HUDEP-2 (cell line): Measurements from ENCODE around the gene DOCK11.
A peak's percentile ranks its signal among the peaks of the same experiment; 100 is the strongest.

Experiments used
- DNase-seq, 76 experiments: peaks; one replicate each; lab custom pipeline; 2025; ENCODE audit not compliant: unreplicated experiment in 76 of 76; lab: John Stamatoyannopoulos, UW

DOCK11 gene

GRCh38 chrX:118621081-118621759 is 125.6 kb downstream of the DOCK11 start:
- no peak for DNase-seq

DNA sequence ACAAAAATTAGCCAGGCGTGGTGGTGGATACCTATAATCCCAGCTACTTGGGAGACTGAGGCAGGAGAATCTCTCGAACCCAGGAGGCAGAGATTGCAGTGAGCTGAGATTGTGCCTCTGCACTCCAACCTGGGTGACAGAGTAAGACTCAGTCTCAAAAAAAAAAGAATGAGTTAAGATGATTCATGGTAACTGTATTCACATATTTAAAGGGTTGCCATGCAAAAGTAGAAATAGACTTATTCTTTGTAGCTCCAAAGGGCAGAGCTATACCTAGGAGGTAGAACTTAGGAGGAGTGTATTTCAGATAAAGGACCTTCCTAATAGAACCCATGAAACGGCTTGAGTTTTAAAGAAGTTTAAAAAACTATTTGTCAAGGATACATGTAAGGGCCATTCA is 127.4 kb downstream of the DOCK11 start:
- DNase-seq: no peak

DNA sequence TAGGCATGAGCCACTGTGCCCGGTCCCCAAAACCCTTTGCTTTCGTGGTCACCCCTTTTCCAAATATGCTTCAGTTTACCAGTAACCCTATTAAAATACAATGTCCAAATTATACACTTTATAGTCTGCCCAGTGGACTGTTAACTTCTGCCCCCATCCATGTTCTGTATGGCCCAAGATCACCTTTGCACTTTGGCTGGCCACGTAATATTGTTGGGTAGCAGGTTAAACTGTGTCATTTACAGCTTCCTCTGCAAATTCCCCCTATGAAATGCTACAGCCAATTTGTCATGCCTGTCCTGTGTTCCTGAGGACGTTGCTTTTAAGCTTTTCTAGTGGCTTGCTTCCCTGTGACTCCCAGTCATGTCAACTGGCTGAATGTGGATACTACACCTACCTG is 130.7 kb downstream of the DOCK11 start:
- DNase-seq: no peak

DNA sequence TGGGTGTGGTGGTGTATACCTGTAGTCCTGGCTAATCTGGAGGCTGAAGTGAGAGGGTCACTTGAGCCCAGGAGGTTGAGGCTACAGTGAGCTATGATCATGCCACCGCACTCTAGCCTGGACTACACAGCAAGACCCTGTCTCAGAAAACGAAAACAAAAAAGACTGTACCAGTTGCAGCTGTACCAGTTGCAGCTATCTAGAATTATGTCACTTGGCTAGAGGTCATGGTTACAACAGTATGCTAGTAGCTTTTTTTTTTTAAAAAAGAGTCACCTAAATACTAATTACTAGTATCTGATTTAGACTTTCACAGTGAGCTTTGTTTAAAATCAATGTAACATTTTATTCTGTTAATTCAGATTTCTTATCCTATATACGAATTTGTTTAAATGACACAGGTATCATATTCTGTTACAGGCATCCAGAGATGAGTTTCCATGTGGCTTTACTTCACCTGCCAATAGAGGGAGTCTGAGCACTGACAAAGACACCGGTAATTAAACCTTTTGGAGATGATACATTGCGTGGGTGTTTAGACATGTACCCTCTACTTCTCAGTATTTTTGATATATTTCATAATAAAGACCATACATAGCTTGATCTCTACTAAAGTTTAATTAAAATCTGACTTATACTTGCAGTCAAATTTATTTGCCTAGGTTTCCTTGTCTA is 131.6 kb downstream of the DOCK11 start:
- peak in 1 of 76 experiments; percentile 0 for DNase-seq

DNA sequence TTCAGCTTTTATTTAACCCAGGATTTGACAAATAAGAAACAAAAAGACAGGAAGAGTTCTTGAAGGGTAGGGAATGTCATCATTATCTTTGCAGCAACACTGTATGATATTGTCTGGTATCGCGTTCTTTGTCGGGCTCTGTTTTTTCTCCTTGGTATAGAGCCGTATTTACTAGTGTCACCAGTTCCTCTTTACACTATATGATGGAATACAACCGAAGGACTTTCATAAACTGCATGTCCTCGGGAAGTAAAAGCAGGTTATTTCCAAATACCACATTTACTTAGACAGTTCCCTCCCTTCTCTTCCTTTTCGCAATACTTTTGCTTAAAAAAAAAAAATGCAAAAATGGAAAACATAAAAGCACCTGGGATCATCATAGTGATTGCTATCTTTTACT is 135.2 kb downstream of the DOCK11 start:
- DNase-seq: no peak

- peak in 2 of 76 experiments; percentile 0 to 1 for DNase-seq
Observed at GRCh38 chrX:118631586-118631985, 136.0 kb downstream of the DOCK11 start.

DNA sequence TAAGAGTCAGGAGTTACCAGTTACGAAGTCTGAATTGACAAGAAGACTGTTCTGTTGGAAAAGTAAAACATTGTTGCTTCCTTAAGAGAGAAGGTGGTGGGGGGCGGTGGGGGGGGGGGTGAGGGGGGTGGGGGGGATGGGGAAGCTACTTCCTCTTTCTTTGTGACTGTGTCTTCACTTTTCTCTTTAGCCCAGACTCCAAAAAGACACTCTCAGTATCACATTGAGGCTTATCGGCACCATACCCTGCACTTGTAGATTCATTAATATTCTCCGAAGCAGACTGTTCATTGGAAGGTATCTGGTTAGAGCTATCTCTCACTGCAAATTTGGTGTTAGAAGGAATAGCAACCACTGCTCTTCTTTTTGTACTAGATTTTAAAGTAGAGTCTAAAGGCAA is 137.2 kb downstream of the DOCK11 start:
- DNase-seq: no peak

DNA sequence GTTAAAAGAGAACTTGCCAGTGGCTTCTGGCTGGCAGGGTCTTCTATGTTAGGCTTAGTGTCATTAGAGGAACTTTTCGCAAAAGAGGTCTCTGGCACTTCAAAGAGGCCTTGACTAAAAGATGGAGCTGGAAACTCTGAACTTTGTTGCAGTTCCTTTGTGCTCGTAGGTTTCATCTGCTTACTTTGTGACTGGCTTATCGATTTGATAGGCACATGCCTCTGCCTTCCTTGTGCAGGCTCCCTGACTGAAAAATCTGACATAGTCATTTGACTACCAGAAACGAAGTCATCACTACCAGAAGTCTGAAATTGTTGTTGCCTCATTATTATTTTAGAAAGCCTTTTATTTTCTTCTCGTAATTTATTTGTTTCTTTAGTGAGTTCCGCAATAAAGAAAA is 137.9 kb downstream of the DOCK11 start:
- DNase-seq: no peak

DNA sequence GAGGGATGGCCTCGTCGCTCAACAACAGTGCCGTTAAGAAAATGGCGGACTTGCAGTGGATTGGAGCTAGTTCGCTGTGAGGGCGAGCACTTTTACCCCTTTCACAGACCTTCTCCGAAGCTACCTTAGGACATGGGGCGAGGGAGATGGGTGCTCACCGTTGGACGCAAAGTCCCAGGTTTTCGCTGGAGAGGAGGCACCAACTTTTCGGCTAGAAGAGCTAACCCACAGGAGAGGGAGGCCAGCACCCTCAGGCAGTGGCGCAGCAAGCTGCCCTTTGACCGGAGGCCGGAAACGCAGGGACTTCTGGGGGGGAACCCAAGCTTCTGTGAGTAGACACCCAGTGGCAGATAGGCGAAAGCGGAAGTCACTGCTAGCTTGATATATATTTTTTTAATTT is 138.7 kb downstream of the DOCK11 start:
- no peak for DNase-seq

DNA sequence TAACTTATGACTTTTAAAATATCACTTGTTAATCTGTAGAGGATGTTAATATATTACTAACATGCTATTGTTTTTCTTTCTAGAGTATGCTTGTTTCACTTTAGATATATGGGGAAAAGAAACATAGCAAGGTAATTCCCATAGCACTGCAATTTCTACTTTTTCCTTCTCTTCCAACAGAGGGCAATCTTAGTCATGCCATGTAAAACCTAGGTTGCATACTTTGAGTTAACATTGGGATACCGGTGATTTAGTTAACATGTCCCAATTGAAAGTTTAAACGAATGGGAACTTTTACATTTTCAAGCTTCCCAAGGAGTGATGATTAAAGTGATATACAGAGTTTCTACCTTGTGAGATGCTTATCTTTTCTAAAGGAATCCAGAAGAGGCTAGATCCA is 142.4 kb downstream of the DOCK11 start:
- DNase-seq: no peak

DNA sequence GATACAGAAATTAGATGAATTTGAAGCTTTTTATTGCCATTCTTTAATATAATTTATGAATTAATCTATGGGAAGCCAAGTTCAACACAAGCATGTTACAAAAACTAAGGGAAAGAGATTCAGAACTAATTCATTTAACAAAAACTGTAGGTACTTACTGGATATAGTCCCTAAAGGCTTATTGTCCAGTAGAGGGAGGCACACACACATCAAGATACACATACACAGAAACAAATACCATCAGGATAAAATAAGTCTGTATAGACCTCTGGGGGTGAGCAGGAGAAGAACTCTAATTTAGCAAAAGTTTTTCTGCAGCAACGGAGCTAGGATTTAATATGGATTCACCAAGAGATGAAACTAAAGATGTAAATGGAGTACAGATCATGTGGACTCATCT is 148.8 kb downstream of the DOCK11 start:
- DNase-seq: no peak

- DNase-seq: no peak
Observed at GRCh38 chrX:118652717-118653116, 157.1 kb downstream of the DOCK11 start.

DNA sequence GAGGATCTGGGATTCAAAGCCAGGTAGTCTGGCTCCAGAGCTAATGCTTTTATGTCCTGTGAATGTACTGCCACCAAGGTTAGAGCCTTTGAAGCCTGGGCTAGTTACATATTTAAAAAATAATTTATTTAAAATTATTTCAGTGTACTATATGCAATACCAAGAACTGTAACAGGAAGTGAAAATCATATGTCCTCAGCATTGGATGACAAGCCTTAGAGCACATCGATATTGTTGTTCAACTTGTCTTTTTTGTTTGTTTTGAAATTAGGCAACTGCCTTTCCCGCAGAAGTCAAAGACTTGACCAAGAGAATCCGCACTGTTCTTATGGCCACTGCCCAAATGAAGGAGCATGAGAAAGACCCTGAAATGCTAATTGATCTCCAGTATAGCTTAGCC is 158.7 kb downstream of the DOCK11 start:
- DNase-seq: no peak

- DNase-seq: no peak
Observed at GRCh38 chrX:118655561-118656246, 160.1 kb downstream of the DOCK11 start.

GRCh38 chrX:118657413-118657812 is 161.8 kb downstream of the DOCK11 start:
- no peak for DNase-seq

- no peak for DNase-seq
Observed at GRCh38 chrX:118660085-118660484, 164.5 kb downstream of the DOCK11 start.

GRCh38 chrX:118665204-118665603 is 169.6 kb downstream of the DOCK11 start:
- DNase-seq: no peak

DNA sequence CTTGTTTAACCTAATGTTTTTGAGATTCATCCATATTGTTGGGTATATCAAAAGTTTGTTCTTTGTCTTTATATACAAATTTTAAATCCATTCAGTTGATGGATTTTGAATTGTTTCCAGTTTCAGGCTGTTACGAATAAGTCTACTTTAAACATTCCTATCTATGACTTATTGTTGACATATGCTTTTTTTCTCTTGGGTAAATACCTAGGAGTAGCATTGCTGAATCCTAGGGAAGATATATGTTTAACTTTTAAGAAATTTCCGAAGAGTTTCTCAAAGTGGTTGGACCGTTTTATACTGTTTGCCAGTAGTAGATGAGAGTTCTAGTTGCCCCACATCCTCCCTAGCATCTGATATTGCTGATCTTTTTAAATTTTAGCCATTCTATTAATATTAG is 170.9 kb downstream of the DOCK11 start:
- DNase-seq: no peak

GRCh38 chrX:118669435-118669834 is 173.8 kb downstream of the DOCK11 start:
- DNase-seq: no peak

GRCh38 chrX:118675326-118675965 is 179.8 kb downstream of the DOCK11 start:
- no peak for DNase-seq

DNA sequence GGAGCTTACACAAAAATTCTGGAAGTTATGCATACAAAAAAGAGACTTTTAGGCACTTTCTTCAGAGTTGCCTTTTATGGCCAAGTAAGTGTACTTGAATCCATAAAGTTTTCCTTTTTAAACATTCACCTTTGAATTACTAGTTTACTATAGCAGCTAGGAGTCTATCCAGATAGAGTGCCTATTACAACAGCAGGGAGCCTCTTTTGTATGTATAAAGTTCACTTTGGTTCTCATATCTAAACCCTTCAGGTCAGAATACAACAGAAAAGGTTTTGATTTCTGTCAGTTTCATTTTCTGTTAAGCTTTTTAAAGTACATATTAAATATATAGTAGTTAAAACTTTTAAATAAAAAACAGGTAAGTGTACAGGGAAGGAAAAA is 180.3 kb downstream of the DOCK11 start:
- DNase-seq: no peak

- no peak for DNase-seq
Observed at GRCh38 chrX:118677318-118677717, 181.7 kb downstream of the DOCK11 start.
